GM12873 (cell line): ENCODE data around the gene KCNJ16.

Experiments
- CTCF ChIP-seq: IDR thresholded peaks from 2 replicates; pipeline ENCODE4 v1.5.1; 2012; ENCODE audit warnings: low read depth, mild to moderate bottlenecking, moderate library complexity, low read length, control low read depth; ENCODE audit not compliant: insufficient read depth; ENCODE audit errors: missing control alignments

Gene KCNJ16

GRCh38 chr17:70119545-70119944 lies 44.5 kb downstream of the KCNJ16 start:
- no peak for TF ChIP-seq CTCF

GRCh38 chr17:70119983-70120382 lies 45.0 kb downstream of the KCNJ16 start:
- no peak for TF ChIP-seq CTCF

- no peak for TF ChIP-seq CTCF
Observed at GRCh38 chr17:70120425-70120824, 45.4 kb downstream of the KCNJ16 start.

GRCh38 chr17:70121126-70121525 lies 46.1 kb downstream of the KCNJ16 start:
- no peak for TF ChIP-seq CTCF

GRCh38 chr17:70123193-70123592 lies 48.2 kb downstream of the KCNJ16 start:
- TF ChIP-seq CTCF, result no peak

GRCh38 chr17:70124723-70125122 lies 49.7 kb downstream of the KCNJ16 start:
- TF ChIP-seq CTCF, result no peak

GRCh38 chr17:70127221-70127873 lies 52.3 kb downstream of the KCNJ16 start:
- TF ChIP-seq CTCF, result no peak
